K562 (cell line): Measurements from ENCODE around the gene HOXD13. TPM values are rescaled to one million over a fixed set of nuclear protein-coding genes. Genes with fewer than 3 reads are reported as not detected.

ENCODE experiments used
- ATAC-seq: fragments of 200-7000 bp; cut with Tn5 transposase; 3 replicates; pipeline ENCODE4 v1.9.1; 2020; ENCODE audit warnings: moderate library complexity
- BruUV-seq: library from RNA; stranded (reverse); fragments of 400-500 nt; replicated peaks from 2 replicates; lab custom pipeline; 2021; lab: Mats Ljungman, UMichigan
- CTCF ChIA-PET: fragments of 300-600 bp; formaldehyde crosslinking; extraction: SDS; loops from one replicate; lab custom pipeline; 2021; ENCODE audit warnings: low intra/inter-chr PET ratio; lab: Yijun Ruan, JAX
- POLR2A ChIA-PET: fragments of 300-600, 350-650 bp; sonication (Branson Sonifier 250); formaldehyde crosslinking; extraction: SDS; loops from one replicate; lab custom pipeline; 2021; ENCODE audit warnings: antibody characterized with exemption, inconsistent platforms; lab: Yijun Ruan, JAX
- DNase-seq, 4 experiments: peaks; one replicate each; pipeline versions ENCODE4 v3.0.0 to v3.0.0-alpha.2; 2011 to 2018; ENCODE audit warnings: low spot score in 3 of 4, mixed read lengths in 3 of 4; ENCODE audit errors: extremely low read depth in 1 of 4
- FAIRE-seq: peaks from 2 replicates; lab custom pipeline; 2011; peaks lifted over from hg19 to GRCh38; lab: Jason Lieb, UNC
- H2AFZ ChIP-seq: 2 replicates; pipeline ENCODE4 v1.6.0; 2011; ENCODE audit warnings: low read depth, low read length, control low read depth, inconsistent platforms
- H3K27ac ChIP-seq: fragments of 200-600 bp; 3 replicates; pipeline ENCODE4 v1.8.0; 2011; ENCODE audit warnings: low read depth, mild to moderate bottlenecking, control low read depth, inconsistent platforms, low read length, moderate library complexity, mixed read lengths; ENCODE audit errors: extremely low read depth
- H3K27me3 ChIP-seq, 2 experiments: fragments of 300-600 bp in 1 of 2; 2 replicates in 1 of 2; 3 replicates in 1 of 2; pipeline versions ENCODE4 v1.6.0 to v1.8.0; 2011; ENCODE audit warnings: inconsistent platforms in 2 of 2, low read length in 2 of 2, mild to moderate bottlenecking in 1 of 2, mixed read lengths in 1 of 2, moderate library complexity in 1 of 2; ENCODE audit not compliant: control insufficient read depth in 2 of 2, insufficient read depth in 2 of 2
- H3K36me3 ChIP-seq: fragments of 300-600 bp; 3 replicates; pipeline ENCODE4 v1.8.0; 2011; ENCODE audit warnings: mild to moderate bottlenecking, low read length, inconsistent platforms; ENCODE audit not compliant: control insufficient read depth, insufficient read depth
- H3K4me1 ChIP-seq, 2 experiments: fragments of 200-600 bp in 1 of 2; replicated peaks in 1 of 2; 2 replicates in 1 of 2; 3 replicates in 1 of 2; pipeline versions ENCODE4 v1.5.1 to v1.8.0; 2011; ENCODE audit warnings: inconsistent platforms in 2 of 2, low read length in 2 of 2, mild to moderate bottlenecking in 1 of 2, mixed read lengths in 1 of 2, moderate library complexity in 1 of 2; ENCODE audit not compliant: control insufficient read depth in 2 of 2, insufficient read depth in 2 of 2
- H3K4me2 ChIP-seq: 2 replicates; pipeline ENCODE4 v1.6.1; 2011; ENCODE audit warnings: low read length, control low read depth, inconsistent platforms, mixed read lengths; ENCODE audit not compliant: insufficient read depth
- H3K4me3 ChIP-seq: fragments of 200-600 bp; sonication (generic), shearing (Covaris generic); 2 replicates; pipeline ENCODE4 v1.5.1; 2016; ENCODE audit warnings: control low read depth, inconsistent platforms
- H3K79me2 ChIP-seq: fragments of 200-600 bp; 3 replicates; pipeline ENCODE4 v1.8.0; 2011; ENCODE audit warnings: low read length, inconsistent platforms; ENCODE audit not compliant: control insufficient read depth, insufficient read depth
- H3K9ac ChIP-seq, 2 experiments: 2 replicates each; pipeline versions ENCODE4 v1.6.0 to v1.6.1; 2011; ENCODE audit warnings: low read depth in 2 of 2, low read length in 2 of 2, control low read depth in 1 of 2, inconsistent platforms in 1 of 2, mild to moderate bottlenecking in 1 of 2, mixed read lengths in 1 of 2; ENCODE audit not compliant: insufficient read depth in 1 of 2
- H3K9me1 ChIP-seq: one replicate; pipeline ENCODE4 v1.6.0; 2011; ENCODE audit warnings: inconsistent platforms, mild to moderate bottlenecking, low read length, moderate library complexity; ENCODE audit not compliant: control insufficient read depth, insufficient read depth
- H3K9me3 ChIP-seq: replicated peaks from 2 replicates; pipeline ENCODE4 v1.5.1; 2011; ENCODE audit warnings: low read depth, low read length, inconsistent platforms; ENCODE audit not compliant: control insufficient read depth, insufficient read depth
- H4K20me1 ChIP-seq: replicated peaks from 2 replicates; pipeline ENCODE4 v1.6.1; 2011; ENCODE audit warnings: low read length, inconsistent platforms, mixed read lengths; ENCODE audit not compliant: control insufficient read depth, insufficient read depth
- BMI1 ChIP-seq: fragments of 150-350 bp; IDR thresholded peaks from 2 replicates; pipeline ENCODE4 v1.6.1; 2014; ENCODE audit warnings: low read length
- CC2D1A ChIP-seq: fragments of 450-650 bp; IDR thresholded peaks from 2 replicates; pipeline ENCODE4 v1.6.1; 2017; ENCODE audit warnings: mild to moderate bottlenecking
- LEF1 ChIP-seq: fragments of 450-650 bp; IDR thresholded peaks from 2 replicates; pipeline ENCODE4 v1.6.1; 2016; ENCODE audit warnings: mild to moderate bottlenecking
- NCOA6 ChIP-seq: fragments of 450-650 bp; IDR thresholded peaks from 2 replicates; pipeline ENCODE4 v1.6.1; 2017; ENCODE audit warnings: mild to moderate bottlenecking
- NCOR1 ChIP-seq: fragments of 450-650 bp; IDR thresholded peaks from 2 replicates; pipeline ENCODE4 v1.6.1; 2016; ENCODE audit warnings: mild to moderate bottlenecking, moderate library complexity
- POLR2A ChIP-seq: fragments of 450-650 bp; conservative IDR thresholded peaks from 2 replicates; pipeline ENCODE4 v1.6.1; 2016
- POLR3A ChIP-seq: IDR thresholded peaks from 2 replicates; pipeline ENCODE4 v1.6.1; 2011; ENCODE audit warnings: borderline replicate concordance, mild to moderate bottlenecking, moderate library complexity; ENCODE audit not compliant: insufficient read length, insufficient read depth; ENCODE audit errors: extremely low read depth
- SMARCA5 ChIP-seq: fragments of 450-650 bp; IDR thresholded peaks from 2 replicates; pipeline ENCODE4 v1.6.1; 2016
- TAL1 ChIP-seq: fragments of 450-650 bp; IDR thresholded peaks from 2 replicates; pipeline ENCODE4 v1.6.1; 2016; ENCODE audit warnings: mild to moderate bottlenecking
- ZKSCAN8 ChIP-seq: fragments of 200-800 bp; sonication (Bioruptor generic); IDR thresholded peaks from 2 replicates; pipeline ENCODE4 v1.6.1; 2016; ENCODE audit warnings: missing genetic modification characterization, missing compliant biosample characterization
- ZNF311 ChIP-seq: fragments of 250-450 bp; sonication (Bioruptor Pico); IDR thresholded peaks from 2 replicates; pipeline ENCODE4 v1.4.0; 2020; ENCODE audit warnings: mild to moderate bottlenecking, moderate library complexity
- ZNF324 ChIP-seq: fragments of 250-450 bp; sonication (Bioruptor Pico); IDR thresholded peaks from 2 replicates; pipeline ENCODE4 v1.4.0; 2020; ENCODE audit warnings: mild to moderate bottlenecking
- WGBS: fragments of 100-300 bp; shearing (Covaris generic); methylation state at CpG from one replicate; pipeline ENCODE4 v1.1.6; 2016; ENCODE audit warnings: low coverage, mixed read lengths; ENCODE audit not compliant: insufficient coverage; ENCODE audit errors: missing lambda C conversion rate; 5-methylcytosine and 5-hydroxymethylcytosine counted together
- in situ Hi-C: fragments of 300-500 bp; cut with MboI; formaldehyde crosslinking; loops from 4 replicates; pipeline ENCODE4 v1.15.0; 2018; ENCODE audit warnings: inconsistent platforms, mixed read lengths
- intact Hi-C: fragments of 100-400 bp; cut with micrococcal nuclease; formaldehyde crosslinking; loops from 2 replicates; pipeline ENCODE4 v1.14.2; 2022
- polyA plus RNA-seq, 8 experiments: library from polyadenylated mRNA; depleted of rRNA in 4 of 8; stranded (reverse) in 5 of 8; unstranded in 3 of 8; fragments of >200 nt; fragmentation: Nextera tagmentation in 2 of 8; fragmentation: Illumina TruSeq in 1 of 8; extraction: Ambion mirVana in 2 of 8; extraction: Trizol in 1 of 8; gene quantifications; 2 replicates each; pipeline versions ENCODE4 v1.2.1 to v1.2.3, GENCODE V29; 2011 to 2014; ENCODE audit warnings: inconsistent platforms in 1 of 8, missing spikeins in 1 of 8
- total RNA-seq, 7 experiments: library from RNA; depleted of rRNA in 6 of 7; stranded (reverse); fragments of >200 nt in 6 of 7; fragmentation: Illumina TruSeq in 2 of 7; extraction: Trizol in 2 of 7; gene quantifications; 2 replicates each; pipeline versions ENCODE4 v1.2.1 to v1.2.3, GENCODE V29; 2011 to 2021; ENCODE audit warnings: low replicate concordance in 1 of 7
- TF ChIP-seq, protein P1 (sequence below): fragments of 450-650 bp; IDR thresholded peaks from 2 replicates; pipeline ENCODE4 v1.6.1; 2014; ENCODE audit warnings: low read depth, mild to moderate bottlenecking, moderate library complexity, borderline replicate concordance
- TF ChIP-seq, protein P2 (sequence below): fragments of 450-650 bp; IDR thresholded peaks from one replicate; pipeline ENCODE4 v1.6.1; 2018; ENCODE audit warnings: mild to moderate bottlenecking, moderate library complexity; ENCODE audit not compliant: partially characterized antibody
- TF ChIP-seq, protein P3 (sequence below), 2 experiments: fragments of 450-650 bp; conservative IDR thresholded peaks; 2 replicates each; pipeline ENCODE4 v1.6.1; 2017; ENCODE audit warnings: mild to moderate bottlenecking in 2 of 2, moderate library complexity in 2 of 2
- TF ChIP-seq, protein P4 (sequence below): fragments of 250-450 bp; sonication (Bioruptor Pico); IDR thresholded peaks from 2 replicates; pipeline ENCODE4 v1.4.0; 2020; ENCODE audit warnings: borderline replicate concordance

HOXD13 gene
- total and polyA plus RNA-seq, 9 of the 15 experiments (the other 6 are each of a cell fraction or from before 2014, with no cell fraction given), result 0.03 to 0.04 TPM; not detected in 7

DNA sequence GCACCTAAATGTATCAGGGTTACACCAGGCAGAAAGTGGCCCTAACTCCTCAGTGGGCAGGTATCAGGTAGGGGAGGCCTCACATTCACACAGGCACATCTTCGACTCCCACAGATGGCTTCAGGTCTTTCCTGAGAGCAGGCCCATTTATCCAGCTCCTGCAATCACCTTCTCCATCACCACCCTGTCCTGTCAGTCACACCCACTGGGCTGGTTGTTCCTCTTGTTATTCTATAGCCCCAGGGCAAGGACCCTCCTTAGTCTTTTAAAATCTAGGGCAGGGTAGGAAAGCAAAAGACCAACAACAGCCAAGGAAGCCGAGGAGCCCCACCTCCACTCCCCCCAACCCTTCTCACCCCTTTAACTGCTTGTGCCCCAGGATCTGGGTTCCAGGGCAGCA is 49.8 kb downstream of the HOXD13 start:
- intact Hi-C loops (loop anchor here (10.0 kb wide), 2 partner anchors 233 to 1613 kb away; no protein-coding TSS in a partner anchor), in situ Hi-C loops (loop anchor here (5.0 to 25.0 kb wide), 3 partner anchors 315 to 1620 kb away; no protein-coding TSS in a partner anchor)
- DNase-seq, result no peak
- no peak for ATAC-seq
- Histone ChIP-seq H3K4me3 (no peak overlapping the region), H2AFZ (no peak overlapping the region), H3K79me2 (no peaks in the 10 kb centered on the region), H3K4me1 (peaks cover 0 to 9% of the 10 kb centered on the region in 2 experiments; a peak in 2 of 5 replicates), H3K9me3 (no peaks in the 10 kb centered on the region; the same call in 1 of the 2 replicates), H3K27ac (no peak overlapping the region), H3K9me1 (no peaks in the 10 kb centered on the region), H4K20me1 (no peaks in the 10 kb centered on the region; the same call in 1 of the 2 replicates), H3K27me3 (peaks cover 25 to 35% of the 10 kb centered on the region in 2 experiments; a peak in 4 of 5 replicates), H3K9ac (no peak overlapping the region), H3K36me3 (no peaks in the 10 kb centered on the region), H3K4me2 (no peak overlapping the region)
- ChIA-PET POLR2A (interaction anchor here (0.5 kb wide), 1 partner anchor 33 kb away, joined by 5 read pairs; no protein-coding TSS in a partner anchor), CTCF (interaction anchor here (0.7 kb wide), 1 partner anchor 1462 kb away, joined by 4 read pairs; no protein-coding TSS in a partner anchor)
- no peak for TF ChIP-seq SMARCA5
- no peak for TF ChIP-seq POLR2A
- TF ChIP-seq, protein P1, sequence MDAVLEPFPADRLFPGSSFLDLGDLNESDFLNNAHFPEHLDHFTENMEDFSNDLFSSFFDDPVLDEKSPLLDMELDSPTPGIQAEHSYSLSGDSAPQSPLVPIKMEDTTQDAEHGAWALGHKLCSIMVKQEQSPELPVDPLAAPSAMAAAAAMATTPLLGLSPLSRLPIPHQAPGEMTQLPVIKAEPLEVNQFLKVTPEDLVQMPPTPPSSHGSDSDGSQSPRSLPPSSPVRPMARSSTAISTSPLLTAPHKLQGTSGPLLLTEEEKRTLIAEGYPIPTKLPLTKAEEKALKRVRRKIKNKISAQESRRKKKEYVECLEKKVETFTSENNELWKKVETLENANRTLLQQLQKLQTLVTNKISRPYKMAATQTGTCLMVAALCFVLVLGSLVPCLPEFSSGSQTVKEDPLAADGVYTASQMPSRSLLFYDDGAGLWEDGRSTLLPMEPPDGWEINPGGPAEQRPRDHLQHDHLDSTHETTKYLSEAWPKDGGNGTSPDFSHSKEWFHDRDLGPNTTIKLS, result no peak
- TF ChIP-seq, protein P2, sequence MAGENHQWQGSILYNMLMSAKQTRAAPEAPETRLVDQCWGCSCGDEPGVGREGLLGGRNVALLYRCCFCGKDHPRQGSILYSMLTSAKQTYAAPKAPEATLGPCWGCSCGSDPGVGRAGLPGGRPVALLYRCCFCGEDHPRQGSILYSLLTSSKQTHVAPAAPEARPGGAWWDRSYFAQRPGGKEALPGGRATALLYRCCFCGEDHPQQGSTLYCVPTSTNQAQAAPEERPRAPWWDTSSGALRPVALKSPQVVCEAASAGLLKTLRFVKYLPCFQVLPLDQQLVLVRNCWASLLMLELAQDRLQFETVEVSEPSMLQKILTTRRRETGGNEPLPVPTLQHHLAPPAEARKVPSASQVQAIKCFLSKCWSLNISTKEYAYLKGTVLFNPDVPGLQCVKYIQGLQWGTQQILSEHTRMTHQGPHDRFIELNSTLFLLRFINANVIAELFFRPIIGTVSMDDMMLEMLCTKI, result no peak
- TF ChIP-seq CC2D1A, result no peak
- TF ChIP-seq, protein P3, sequence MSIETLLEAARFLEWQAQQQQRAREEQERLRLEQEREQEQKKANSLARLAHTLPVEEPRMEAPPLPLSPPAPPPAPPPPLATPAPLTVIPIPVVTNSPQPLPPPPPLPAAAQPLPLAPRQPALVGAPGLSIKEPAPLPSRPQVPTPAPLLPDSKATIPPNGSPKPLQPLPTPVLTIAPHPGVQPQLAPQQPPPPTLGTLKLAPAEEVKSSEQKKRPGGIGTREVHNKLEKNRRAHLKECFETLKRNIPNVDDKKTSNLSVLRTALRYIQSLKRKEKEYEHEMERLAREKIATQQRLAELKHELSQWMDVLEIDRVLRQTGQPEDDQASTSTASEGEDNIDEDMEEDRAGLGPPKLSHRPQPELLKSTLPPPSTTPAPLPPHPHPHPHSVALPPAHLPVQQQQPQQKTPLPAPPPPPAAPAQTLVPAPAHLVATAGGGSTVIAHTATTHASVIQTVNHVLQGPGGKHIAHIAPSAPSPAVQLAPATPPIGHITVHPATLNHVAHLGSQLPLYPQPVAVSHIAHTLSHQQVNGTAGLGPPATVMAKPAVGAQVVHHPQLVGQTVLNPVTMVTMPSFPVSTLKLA (conservative IDR thresholded peaks at IDR 0.05), result no peak
- no peak for TF ChIP-seq POLR3A
- TF ChIP-seq NCOR1, result no peak
- no peak for TF ChIP-seq ZKSCAN8 (CRISPR knock-in tag)
- TF ChIP-seq TAL1, result no peak
- no peak for TF ChIP-seq BMI1
- TF ChIP-seq, protein P4, sequence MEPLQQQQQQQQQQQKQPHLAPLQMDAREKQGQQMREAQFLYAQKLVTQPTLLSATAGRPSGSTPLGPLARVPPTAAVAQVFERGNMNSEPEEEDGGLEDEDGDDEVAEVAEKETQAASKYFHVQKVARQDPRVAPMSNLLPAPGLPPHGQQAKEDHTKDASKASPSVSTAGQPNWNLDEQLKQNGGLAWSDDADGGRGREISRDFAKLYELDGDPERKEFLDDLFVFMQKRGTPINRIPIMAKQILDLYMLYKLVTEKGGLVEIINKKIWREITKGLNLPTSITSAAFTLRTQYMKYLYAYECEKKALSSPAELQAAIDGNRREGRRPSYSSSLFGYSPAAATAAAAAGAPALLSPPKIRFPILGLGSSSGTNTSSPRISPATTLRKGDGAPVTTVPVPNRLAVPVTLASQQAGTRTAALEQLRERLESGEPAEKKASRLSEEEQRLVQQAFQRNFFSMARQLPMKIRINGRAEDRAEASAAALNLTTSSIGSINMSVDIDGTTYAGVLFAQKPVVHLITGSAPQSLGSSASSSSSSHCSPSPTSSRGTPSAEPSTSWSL, result no peak
- no peak for TF ChIP-seq LEF1
- TF ChIP-seq NCOA6, result no peak
- TF ChIP-seq ZNF324 (CRISPR knock-in tag), result no peak
- no peak for TF ChIP-seq ZNF311 (CRISPR knock-in tag)
- WGBS, result 0% methylated on average over 2 of the region's 2 CpGs
- FAIRE-seq, result no peak
- BruUV-seq, result no TSS peak
